HL-60/S4 treated with retinoic acid at 250 ng/mL for 4 days and 3 days (cell line): ENCODE results near the gene KRT14.
"Not testable (repeated sequence)": the region's sequence is repeated elsewhere in the genome, so short reads cannot be mapped to it uniquely, and the experiment has no call there.

Experiments
- in situ Hi-C: fragments of 300-500 bp; cut with MboI; formaldehyde crosslinking; loops from 2 replicates; pipeline ENCODE4 v1.7.0; 2022; ENCODE audit warnings: low sequenced_read_pairs

Gene KRT14

GRCh38 chr17:41623184-41623861, 36.6 kb upstream of the KRT14 start:
- in situ Hi-C loops, result not testable (repeated sequence)

- in situ Hi-C loops, result not testable (repeated sequence)
Observed at GRCh38 chr17:41622340-41623183, 35.9 kb upstream of the KRT14 start.

- in situ Hi-C loops, result no loop called here
Observed at GRCh38 chr17:41621916-41622315, 35.2 kb upstream of the KRT14 start.

- in situ Hi-C loops, result not testable (repeated sequence)
Observed at GRCh38 chr17:41621435-41621817, 34.7 kb upstream of the KRT14 start.

- in situ Hi-C loops, result no loop called here
Observed at GRCh38 chr17:41620583-41621434, 34.1 kb upstream of the KRT14 start.

GRCh38 chr17:41619927-41620582, 33.4 kb upstream of the KRT14 start:
- in situ Hi-C loops, result not testable (repeated sequence)

GRCh38 chr17:41619036-41619926, 32.6 kb upstream of the KRT14 start:
- in situ Hi-C loops, result no loop called here

- in situ Hi-C loops, result no loop called here
Observed at GRCh38 chr17:41618341-41619035, 31.8 kb upstream of the KRT14 start.

GRCh38 chr17:41617698-41618097, 31.0 kb upstream of the KRT14 start:
- in situ Hi-C loops, result no loop called here

GRCh38 chr17:41617136-41617535, 30.4 kb upstream of the KRT14 start:
- in situ Hi-C loops, result no loop called here

- in situ Hi-C loops, result not testable (repeated sequence)
Observed at GRCh38 chr17:41616486-41616885, 29.8 kb upstream of the KRT14 start.

- in situ Hi-C loops, result no loop called here
Observed at GRCh38 chr17:41615454-41615853, 28.8 kb upstream of the KRT14 start.

GRCh38 chr17:41614767-41615166, 28.1 kb upstream of the KRT14 start:
- in situ Hi-C loops, result not testable (repeated sequence)

- in situ Hi-C loops, result no loop called here
Observed at GRCh38 chr17:41614098-41614497, 27.4 kb upstream of the KRT14 start.

- in situ Hi-C loops, result no loop called here
Observed at GRCh38 chr17:41613277-41614082, 26.8 kb upstream of the KRT14 start.

GRCh38 chr17:41612376-41613160, 25.9 kb upstream of the KRT14 start, which contains the start of gene KRT16:
Gene KRT16, minus strand, starts transcription at chr17:41612767. Its CDS starts 79 bp downstream, at chr17:41612688.
- in situ Hi-C loops, result not testable (repeated sequence)

GRCh38 chr17:41610965-41611640, 24.4 kb upstream of the KRT14 start:
- in situ Hi-C loops, result no loop called here
